ENCODE measurements around the gene RNF114.

DNA sequence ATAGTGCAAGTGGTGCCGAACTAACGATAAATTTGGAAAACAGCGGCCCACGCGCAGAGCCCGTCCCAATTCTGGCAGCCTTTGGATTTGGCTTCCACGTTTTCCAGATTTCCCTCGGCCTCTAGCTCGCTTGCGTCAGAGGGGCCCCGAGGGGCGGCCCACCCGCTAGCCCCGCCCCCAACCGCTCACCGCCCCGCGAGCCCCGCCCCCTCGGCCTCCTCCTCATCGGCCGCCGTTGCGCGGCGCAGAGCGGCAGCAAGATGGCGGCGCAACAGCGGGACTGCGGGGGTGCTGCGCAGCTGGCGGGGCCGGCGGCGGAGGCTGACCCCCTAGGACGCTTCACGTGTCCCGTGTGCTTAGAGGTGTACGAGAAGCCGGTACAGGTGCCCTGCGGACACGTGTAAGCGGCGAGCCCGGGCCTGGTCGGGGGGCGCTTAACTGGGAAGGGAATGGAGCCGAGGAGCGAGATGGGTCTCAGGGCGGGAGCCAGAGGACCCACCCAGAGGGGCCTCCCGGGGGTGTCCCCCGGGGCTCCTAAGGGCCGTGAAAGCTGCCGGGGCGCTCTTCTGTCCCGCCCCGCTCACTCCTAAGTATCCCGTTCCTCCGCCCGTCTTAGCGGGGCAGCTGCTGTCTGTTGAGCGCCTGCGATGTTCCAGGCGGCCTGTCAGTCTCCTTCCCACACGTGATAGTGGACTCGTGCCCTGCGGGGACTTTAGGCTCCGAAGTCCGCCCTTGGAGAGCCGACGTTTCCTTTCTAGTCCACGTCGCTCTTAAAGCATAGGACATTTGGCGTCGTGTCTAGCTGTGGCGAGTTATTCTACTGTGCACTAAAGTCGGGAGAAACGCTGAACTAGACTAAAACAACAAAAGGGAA, at the start of gene RNF114:
- TF ChIP-seq, protein P1, sequence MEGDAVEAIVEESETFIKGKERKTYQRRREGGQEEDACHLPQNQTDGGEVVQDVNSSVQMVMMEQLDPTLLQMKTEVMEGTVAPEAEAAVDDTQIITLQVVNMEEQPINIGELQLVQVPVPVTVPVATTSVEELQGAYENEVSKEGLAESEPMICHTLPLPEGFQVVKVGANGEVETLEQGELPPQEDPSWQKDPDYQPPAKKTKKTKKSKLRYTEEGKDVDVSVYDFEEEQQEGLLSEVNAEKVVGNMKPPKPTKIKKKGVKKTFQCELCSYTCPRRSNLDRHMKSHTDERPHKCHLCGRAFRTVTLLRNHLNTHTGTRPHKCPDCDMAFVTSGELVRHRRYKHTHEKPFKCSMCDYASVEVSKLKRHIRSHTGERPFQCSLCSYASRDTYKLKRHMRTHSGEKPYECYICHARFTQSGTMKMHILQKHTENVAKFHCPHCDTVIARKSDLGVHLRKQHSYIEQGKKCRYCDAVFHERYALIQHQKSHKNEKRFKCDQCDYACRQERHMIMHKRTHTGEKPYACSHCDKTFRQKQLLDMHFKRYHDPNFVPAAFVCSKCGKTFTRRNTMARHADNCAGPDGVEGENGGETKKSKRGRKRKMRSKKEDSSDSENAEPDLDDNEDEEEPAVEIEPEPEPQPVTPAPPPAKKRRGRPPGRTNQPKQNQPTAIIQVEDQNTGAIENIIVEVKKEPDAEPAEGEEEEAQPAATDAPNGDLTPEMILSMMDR (conservative IDR thresholded peaks at IDR 0.05; ENCODE audit: low read length), result no peak
- no peak for TF ChIP-seq EZH2phosphoT487 (IDR thresholded peaks at IDR 0.05; ENCODE audit: borderline replicate concordance)
